ENCODE data around the gene CHPF.
A peak's percentile ranks its signal among the peaks of the same experiment; 100 is the strongest.

The CHPF gene

DNA sequence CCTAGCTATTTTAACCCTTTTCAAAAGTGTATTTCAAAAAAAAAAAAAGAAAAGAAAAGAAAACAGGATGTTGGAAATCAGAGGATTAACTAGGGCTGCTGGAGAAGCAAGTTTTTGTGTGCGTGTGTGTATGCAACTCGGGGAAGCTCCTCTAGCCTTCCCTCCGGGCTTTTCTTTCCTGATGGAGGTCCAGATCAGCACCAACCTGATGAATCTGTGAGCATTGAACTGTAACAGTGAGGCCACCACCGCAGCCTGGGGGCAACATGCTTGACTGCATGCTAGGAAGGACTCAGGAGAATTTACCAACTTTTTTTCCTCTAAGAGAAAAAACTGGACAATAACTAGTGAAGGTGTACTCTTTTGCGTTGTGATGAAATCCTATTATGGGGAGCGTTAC, 25.4 kb upstream of the CHPF start:
- no peak for DNase-seq

DNA sequence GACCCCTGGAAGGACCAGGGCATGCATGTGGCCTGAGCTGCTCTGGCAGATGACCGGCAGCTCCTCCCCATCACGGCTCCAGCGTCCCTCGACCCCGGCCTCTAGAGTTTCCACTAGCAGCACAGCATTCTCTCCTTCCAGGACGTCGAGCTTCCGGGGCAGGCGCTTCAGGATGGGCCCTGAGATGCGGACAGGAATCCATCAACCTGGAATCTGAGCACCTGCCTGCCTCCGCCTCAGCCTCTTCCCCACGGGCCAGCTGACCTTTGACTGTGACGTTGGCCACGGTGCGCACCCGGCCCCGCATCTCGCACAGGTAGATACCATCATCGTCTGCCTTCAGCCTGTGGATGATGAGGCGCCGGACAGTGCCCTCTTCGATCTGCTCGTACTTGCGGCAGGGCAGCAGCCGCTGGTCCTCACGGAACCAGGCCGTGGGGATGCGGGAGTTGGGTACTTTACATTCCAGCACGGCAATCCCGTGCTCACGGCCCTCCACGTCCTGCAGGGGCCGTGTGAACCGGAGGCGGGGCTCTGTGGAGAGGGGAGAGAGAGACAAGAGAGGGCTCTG, 24.3 kb upstream of the CHPF start:
- no peak for DNase-seq

DNA sequence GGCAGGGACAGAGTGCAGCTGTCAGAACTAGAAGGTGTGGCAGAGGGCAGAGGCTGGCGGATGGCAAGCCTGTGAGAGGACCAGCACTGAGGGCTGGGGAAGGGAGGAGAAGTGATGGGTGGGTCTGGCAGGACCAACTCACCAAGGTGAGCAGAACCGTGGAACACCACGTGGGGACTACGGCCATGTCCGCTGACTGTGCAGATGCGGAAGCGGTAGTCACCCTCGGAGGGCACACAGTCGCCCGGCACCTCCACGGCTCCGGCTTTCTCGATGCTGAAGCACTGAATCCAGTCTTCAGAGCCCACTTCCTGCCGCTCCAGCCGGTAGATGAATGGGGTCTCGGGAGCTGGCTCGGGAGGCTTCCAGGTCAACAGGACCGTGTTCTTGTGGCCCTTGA, 23.5 kb upstream of the CHPF start:
- no peak for DNase-seq

DNA sequence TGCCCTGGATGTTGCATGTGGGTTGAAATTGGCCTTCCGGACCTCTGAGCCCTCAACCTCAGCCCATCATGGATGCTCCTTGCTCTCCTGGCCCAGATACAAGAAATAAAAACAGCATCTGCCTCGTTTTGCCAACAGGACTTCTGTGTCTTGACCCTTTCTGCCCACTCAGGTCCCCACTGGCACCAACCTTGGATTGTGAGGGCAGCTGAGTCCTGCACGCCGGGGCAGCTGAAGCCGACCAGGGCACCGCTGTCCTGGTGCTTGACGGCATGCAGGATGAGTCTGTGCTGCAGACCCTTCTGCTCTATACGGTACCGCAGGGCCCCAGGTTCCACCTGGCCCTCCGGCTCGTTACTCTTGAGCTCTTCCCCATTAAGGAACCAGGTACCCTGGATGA, 23.0 kb upstream of the CHPF start:
- no peak for DNase-seq

DNA sequence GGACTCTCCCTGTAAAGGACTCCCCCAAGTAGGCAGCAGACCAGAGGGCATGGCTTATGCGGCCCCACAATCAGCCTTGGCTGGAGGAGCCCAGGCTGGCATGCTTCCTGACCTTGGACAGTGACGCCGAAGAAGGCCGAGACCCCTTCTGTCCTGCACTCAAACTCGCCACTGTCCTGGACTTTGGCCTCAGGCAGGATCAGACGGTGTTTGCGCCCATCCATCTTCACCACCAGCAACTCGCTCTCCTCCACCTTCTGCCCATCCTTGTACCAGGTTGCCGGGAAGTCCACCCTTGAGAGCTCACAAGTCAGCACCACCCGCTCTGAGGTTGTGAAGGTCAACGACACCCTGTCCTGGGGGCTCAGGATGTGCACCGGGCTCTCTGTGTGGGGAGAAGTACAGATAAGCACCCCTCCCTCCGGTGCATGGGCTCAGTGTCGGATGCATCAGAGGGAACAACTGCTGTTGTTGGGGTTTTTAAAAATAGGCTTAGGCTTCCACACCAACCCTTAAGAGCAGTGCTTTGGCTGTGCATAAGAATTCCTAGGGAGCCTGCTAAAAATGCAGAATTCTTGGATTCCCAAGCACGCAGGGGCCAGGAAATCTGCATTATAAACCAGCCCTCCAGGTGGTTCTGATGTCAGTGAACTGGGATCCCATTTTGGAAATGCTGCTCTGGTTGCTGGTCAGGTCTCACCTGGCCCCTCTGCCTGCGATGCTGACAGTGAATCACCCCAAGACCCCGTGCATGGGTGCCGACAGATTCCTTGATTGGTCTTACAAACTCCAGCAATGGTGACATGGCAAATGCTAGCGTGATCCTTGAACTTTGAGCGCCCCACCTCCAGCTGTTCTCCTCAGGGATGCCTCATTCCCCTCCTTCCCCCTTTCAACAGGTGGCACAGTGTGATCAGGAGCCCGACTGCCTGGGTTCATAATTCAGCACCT, 21.8 kb upstream of the CHPF start:
- DNase-seq, result no peak

DNA sequence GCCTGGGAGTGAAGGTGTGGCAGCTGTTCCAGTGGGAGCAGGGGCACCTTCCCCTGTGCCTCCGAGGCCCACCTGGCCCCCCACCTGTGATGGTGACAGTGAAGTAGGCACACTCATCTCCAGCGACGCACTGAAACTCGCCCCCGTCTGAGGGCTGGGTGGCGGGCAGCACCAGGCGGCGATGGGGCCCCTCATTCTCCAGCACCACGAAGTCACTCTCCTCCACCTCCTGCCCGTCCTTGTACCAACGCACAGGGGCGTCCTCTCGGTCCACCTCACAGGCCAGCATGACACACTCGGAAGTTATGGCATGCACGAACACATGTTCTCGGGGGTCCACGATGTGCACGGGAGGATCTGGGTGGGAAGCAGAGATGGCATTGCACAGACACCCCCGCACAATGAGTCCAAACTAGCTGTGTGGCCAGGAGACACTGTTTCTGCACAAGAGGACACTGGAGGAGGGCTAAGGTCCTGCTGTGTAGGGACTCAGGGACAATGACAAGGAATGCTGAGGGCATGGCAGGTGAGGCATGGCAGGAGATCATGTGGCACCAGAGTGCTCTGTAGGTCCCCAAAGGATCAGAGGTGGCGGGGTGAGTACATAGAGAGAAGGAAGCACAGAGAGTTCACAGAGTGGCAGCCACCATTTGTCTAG, 19.8 kb upstream of the CHPF start:
- no peak for DNase-seq

DNA sequence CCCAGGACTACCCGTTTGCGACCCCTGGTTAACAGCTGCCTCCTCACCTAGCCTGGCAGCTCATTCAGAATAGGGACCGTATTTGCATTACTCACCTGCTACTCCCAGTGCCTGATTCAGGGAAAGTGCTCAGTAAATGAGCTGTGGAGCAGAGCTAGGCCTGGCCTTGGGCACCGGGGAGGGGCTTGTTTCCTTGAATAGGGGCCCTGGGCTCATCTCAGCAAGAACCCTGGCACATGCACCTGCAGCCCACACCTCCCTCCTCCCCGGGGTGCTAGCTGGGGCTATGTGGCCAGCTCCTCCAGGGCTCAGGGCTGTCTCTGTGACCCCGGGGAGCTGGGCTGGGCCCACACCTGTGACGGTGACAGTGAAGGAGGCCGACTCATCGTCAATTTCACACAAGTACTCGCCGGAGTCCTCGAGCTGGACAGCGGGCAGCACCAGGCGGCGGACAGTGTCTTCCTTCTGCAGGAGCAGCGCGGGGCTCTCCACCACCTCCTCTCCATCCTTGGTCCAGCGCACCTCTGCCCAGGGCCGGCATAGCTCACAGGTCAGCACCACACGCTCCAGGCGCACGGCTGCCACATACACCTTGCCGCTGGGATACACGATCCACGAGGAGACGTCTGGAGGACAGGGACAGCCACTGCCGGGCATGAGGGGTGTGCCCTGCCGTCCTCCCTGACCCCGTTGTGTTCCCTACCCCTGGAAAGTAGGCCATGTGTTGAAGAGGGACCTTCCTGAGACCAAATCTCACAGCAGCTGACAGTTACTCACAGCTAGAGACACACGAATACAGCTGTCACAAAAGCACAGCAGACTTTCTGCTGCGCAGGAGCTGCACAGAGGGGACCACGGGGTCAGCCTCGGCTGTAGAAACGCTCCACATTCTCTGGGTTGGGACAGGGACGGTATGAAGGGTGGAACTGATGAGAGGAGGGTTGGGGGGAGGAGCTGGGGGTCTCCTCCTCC, 18.7 kb upstream of the CHPF start:
- no peak for DNase-seq

DNA sequence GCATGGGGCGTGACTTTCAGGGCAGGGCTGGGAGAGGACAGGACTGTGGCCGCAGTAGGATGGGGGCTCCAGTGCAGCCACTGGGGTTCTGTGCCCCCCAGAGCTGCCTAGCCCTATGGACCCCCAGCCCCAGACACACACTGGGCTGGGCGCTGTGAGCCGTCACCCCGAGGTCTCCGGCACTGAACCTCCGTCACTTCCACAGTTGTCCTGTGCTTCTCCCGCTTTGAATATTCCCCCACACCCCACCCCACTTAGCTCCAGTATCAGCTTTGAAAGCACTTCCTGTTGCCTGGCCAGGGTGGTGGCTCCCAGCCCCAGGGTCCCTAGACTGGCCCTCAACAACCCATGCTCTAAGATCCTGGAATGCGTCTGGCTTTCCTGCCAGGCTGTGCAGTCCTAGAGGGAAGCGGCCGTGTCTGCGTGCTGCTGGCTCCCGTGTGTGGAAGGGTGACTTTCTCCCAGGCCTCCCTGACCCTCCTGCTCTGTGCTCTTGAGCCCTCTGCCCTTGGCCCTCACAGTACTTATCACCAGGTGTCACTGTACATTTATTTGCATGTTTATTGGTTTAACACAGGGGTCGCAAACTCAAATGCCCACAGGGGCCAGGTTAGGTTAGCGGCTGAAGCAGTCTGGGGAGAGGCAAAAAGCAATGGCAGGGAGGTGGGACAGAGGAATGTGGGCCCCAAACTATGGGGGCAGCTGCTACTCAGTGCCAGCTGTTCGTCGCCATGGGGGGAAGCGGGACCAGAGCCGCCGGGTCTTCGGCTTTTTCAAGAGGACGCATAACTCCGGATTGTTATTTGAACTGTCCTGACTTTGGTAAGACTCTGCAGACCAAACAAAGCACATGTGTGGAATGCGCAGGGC, 17.8 kb upstream of the CHPF start:
- no peak for DNase-seq

DNA sequence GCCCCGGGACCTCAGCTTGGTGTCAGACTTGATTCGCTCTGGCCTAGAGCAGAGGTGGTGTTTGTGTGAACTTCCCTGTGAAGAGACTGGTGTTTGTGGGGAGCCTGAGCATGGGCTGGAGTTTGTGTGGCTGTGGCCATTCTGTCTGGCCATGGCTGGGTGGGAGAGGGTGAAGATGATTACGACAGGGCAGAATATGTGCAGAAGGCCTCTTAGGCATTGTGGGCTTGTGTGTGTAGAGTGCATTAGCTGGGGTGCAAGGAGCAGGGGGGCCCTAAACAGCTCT, 17.2 kb upstream of the CHPF start:
- no peak for DNase-seq

DNA sequence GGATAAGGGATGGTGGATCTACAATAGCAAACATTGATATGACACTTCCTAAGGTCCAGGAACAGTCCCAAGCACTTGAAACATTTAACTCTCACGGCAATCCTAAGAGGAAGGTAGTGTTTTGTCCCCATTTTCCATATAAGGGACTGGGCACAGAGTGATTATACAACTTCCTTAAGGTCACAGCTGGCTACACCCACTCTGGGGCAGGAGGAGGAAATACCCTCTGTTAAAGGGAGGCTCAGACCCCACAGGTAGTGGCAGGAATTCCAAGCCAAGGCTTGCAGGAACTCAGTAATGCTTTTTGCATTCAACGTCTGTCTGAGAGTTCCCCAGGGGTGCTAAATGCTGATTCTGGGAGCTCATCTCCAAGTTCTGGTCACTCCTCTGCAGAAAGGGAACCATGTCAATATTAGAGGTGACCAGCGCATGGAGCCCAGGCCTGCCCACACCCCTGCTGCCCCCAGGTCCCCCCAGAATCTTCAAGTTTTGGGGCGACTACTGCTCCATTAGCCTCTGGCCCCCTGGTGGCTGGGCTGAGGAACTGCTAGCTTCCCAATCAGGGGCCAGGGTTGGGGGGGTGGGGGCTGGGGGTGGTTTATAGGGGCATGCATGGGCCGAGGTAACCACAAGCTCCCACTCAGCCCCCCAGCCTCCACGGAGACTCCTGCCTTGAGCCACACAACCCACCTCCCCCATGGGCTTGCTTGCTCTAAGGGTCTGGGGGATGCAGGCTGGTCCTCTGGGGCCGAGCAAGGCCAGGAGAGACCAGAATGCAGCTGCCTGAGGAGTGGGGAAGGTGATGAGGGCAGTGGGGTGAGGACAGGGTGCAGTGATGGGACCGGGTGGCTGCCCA, 16.7 kb upstream of the CHPF start:
- DNase-seq, result no peak

DNA sequence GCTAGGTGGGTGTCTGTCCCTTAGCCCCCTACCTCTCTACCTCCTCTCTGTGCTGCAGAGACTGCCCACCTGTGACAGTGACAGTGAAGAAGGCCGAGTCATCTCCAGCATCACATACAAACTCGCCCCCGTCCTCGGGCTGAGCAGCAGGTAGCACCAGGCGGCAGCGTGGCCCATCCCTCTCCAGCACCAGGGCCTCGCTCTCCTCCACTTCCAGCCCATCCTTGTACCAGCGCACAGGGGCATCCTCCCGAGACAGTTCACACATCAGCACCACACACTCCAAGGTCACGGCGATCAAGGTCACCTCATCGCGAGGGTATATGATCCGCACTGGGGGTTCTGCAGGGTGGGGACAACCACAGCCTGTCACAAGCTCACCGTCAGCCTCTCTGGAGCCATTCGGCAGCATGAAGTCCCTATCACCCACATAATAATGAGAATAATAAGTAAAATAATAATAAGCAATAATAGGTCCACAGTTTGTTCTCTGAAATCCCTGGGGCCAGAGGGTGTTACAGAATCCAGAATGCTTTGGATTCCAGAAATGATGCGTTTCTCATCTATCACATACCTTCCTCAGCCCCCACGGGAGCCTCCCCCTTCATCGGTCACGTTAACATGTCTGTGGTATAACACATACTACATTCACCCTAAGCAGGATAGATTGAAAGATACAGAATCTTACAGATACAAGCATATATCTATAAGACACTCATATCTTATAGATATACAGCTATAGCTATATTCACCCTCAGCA, 15.7 kb upstream of the CHPF start:
- DNase-seq, result no peak

DNA sequence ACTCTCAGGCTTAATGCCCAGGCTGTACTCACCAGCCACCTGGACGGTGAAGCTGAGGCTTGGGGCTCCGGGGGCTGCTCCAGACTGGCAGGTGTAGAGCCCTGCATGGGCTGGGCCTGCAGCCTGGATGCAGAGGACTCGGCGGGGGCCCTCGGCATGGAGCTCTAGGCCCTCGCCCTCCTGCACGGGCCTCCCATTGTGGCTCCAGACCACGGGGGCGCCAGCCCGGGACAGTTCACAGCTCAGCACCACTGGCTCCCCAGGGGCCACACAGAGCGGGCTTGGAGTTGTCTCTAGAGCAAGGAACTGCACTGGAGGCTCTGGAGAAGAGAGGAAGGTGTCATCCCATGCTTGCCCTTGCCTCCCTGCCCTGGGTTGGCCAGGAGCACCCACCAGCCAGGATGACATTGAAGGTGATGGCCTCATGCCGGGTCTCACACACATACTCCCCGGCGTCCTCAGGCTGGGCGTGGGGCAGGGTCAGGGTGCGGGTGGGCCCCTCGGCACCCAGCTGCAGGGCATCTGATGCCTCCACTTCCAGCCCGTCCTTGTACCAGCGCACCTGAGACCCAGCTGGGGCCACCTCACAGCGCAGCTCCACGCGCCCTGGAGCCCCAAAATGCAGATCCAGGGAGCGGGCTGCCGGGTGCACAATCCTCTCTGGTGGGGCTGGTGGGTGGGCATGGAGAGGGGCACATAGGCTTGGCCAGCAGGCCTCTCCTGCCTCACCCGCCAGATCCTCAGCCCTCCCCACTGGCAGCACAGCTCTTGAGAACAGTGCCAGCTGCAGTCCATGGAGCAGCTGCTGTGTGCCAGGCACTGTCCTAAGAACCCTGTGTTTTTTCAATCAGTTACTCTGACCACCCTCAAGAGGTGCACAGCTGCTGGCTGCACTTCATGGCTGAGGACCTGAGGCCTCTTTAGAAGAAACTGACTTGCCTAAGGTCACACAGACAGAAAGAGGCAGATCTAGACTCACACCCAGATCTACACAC, 14.5 kb upstream of the CHPF start:
- DNase-seq, result no peak

DNA sequence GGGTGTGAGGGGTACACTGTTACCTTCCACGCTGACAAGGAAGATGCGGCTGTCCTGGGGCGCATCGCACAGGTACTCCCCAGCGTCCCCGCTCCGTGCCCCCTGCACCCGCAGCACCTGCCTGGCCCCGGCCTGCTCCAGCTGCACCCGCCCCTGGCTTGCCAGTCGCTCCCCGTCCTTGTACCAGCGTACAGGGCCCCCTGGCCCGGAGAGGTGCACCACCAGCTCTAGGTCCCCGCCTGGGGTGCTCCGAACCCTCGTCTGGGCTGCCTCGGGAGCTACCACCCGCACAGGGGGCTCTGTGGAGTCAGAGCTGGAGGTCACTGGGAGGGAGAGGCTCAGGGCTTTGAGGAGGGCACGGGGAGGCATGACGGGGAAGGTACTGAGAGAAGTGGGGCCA, 13.7 kb upstream of the CHPF start:
- DNase-seq, result no peak

DNA sequence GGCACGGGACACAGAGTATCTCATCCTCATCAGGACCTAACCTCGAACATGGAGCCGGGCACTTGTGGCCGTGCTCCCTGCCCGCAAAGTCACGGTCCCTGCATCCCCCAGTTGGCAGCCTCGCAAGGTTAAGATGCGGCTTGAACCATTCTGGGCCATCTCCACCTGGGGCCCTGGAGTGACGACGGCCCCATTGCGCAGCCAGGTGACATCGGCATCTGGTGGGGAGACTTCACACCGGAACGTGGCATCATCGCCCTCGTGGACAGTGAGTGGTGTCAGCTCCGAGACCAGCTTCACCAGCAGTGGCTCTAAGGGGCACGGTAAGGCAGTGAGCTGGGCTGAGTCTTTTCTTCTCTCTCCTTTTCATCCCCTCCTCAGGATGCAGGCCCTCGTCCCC, 12.8 kb upstream of the CHPF start:
- no peak for DNase-seq

DNA sequence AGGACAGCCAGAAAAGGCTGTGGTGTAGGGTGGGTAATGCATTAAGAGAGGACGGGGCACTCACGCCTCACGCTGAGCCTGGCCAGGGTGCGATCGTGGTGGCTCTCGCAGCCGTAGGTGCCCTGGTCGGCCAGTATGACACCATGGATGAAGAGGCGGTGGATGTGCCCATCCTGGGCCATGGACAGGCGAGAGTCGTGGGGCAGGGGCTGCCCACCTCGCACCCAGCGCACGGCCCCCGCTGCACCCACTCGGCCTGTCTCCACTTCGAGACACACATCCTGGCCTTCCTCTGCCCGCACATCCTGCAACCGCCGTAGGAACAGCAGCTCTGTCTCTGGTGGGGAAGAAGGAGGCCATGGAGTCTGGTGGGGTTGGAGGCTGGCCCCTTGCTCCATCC, 12.3 kb upstream of the CHPF start:
- no peak for DNase-seq

DNA sequence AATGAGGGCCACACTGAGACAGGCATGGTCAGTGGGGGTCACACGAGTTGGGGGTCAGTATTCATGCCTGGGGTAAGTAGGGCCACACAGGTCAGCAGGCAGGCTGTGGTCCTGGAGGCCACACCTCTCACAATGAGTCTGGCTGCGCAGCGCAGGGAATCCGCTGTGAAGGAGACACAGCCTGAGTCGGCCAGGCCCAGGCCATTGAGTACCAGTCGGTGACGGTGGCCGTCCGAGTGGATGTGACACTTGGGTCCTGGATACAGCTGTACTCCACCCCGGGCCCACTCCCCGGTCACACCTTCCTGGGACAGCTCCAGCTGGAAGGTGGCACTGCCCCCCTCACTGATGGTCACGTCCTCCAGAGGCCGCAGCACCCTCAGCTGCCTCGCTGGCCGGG, 10.7 kb upstream of the CHPF start:
- no peak for DNase-seq

DNA sequence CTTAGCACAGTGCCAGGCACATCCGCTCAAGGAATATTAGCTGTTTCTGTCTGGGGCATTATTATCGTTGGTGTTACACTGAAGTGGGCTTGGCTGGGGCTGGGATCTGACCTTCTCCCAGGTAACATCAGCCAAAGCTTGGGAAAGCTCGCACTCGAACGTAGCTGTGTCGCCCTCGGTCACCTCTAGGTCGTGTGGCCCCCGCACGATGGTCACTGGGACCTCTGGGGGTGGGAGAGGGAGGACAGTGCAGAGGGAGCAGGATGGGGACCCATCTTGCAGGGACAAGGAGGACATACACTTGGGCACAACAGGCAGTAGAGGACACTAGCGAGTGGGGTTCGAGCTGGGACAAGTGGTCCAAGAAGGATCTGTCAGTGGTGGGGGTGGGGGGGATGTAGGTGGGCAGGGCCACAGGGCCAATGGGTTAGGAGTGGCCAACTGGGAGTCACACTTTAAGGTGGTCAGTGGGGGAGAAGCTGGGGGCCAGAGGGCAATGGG, 9.9 kb upstream of the CHPF start:
- no peak for DNase-seq

DNA sequence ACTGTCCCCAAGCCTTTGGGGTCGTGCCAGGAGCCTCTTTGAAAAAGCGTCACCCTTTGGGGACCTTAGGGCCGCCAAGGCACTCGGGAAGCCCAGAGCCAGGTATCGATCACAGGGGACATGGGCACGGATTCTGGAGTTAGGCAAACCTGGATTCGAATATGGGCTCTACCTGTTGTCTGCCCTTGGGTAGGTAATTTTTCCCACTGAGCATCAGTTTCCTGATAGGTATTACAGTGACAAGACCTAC, 9.5 kb upstream of the CHPF start:
- peak in 1 of 51 donors; percentile 26 for DNase-seq

Measured in hypothalamus (tissue), 51 donors.